ENCODE measurements around the gene SIK3.
"Not testable (repeated sequence)": the region's sequence is repeated elsewhere in the genome, so short reads cannot be mapped to it uniquely, and the experiment has no call there.

The SIK3 gene

DNA sequence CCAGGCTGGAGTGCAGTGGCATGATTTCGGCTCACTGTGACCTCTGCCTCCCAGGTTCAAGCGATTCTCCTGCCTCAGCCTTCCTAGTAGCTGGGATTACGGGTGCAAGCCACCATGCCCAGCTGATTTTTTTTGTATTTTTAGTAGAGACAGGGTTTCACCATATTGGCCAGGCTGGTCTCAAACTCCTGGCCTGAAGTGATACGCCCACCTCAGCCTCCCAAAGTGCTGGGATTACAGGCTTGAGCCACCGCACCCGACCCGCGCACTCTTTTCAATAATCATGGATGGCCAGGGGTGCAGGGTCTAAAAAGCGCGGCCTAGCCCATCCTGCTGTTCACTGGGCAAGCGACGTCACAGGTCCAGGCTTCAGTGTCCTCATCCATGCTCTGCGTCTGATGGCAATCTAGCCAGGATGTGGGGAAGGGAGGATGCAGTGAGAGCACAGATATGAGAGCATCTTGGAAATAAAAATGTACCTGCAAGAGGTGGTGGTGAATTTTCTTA lies 263.6 kb downstream of the SIK3 start:
- not testable (repeated sequence) for DNase-seq

DNA sequence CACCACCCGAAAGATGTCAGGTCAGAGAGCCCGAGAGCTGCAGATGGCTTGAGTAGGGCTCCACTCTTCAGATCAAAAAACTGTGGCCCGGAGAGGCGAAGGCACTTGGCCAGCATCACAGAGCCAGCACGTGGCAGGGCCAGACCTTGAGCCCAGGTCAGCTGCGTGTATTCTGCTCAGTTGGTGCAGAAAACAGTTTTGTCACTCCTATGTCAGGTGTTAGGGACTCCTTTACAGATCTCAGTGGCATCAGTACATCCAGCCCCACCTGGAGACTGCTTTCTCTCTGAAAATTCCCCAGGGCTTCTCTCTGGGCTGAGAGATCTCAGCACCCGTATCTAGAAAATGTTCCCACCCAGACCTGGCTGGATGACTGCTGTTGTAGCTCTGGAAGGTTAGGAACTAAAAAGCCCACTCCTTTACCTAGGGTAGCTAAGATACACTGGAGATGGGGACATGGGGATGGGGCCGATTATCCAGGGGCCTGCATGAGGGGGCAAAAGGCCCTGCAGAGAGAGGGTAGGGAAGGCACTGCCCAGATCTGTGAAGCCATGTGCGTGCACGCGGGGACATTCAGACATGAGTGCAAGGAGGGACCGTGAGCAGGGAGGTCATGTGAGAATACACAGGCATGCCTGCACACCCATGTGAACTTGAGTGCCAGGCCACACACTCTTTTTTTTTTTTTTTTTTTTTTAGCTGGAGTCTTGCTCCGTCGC lies 264.3 kb downstream of the SIK3 start:
- no peak for DNase-seq

DNA sequence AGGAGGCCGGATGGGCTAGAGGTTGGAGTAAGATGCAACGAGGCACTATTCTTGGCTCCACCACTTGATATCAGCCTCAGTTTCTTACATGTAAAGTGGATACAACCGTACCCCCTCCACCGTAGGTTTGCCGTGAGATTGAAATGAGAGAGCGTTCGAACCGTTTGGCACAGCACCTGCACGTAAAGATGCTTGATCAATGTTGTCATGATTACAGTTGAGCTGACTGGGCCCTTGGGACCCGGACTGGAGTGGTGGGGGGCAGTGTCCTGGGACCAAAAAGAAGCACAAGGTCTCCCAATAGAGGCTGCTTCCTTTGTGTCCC lies 264.8 kb downstream of the SIK3 start:
- DNase-seq, result no peak

DNA sequence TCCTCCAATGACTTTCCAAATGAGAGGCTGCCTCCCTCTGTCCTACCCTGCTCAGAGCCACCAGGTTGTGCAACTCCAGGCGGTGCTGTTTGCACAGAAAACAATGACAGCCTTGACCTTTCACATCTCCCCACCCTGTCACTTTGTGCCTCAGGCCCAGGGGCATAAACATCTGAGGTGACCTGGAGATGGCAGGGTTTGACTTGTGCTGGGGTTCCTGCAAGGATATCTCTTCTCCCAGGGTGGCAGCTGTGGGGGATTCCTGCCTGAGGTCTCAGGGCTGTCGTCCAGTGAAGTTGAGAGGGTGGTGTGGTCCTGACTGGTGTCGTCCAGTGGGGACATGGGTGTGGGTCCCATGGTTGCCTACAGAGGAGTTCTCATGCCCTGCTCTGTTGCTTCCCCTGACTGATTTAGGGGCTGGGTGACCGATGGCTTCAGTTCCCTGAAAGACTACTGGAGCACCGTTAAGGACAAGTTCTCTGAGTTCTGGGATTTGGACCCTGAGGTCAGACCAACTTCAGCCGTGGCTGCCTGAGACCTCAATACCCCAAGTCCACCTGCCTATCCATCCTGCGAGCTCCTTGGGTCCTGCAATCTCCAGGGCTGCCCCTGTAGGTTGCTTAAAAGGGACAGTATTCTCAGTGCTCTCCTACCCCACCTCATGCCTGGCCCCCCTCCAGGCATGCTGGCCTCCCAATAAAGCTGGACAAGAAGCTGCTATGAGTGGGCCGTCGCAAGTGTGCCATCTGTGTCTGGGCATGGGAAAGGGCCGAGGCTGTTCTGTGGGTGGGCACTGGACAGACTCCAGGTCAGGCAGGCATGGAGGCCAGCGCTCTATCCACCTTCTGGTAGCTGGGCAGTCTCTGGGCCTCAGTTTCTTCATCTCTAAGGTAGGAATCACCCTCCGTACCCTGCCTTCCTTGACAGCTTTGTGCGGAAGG lies 265.6 kb downstream of the SIK3 start:
- no peak for DNase-seq

DNA sequence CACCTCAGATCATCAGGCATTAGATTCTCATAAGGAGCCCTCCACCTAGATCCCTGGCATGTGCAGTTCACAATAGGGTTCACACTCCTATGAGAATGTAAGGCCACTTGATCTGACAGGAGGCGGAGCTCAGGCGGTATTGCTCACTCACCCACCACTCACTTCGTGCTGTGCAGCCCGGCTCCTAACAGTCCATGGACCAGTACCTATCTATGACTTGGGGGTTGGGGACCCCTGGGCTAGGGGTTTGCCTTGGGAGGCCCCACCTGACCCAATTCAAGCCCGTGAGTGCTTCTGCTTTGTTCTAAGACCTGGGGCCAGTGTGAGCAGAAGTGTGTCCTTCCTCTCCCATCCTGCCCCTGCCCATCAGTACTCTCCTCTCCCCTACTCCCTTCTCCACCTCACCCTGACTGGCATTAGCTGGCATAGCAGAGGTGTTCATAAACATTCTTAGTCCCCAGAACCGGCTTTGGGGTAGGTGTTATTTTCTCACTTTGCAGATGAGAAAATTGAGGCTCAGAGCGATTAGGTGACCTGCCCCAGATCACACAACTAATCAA lies 266.4 kb downstream of the SIK3 start:
- no peak for DNase-seq

DNA sequence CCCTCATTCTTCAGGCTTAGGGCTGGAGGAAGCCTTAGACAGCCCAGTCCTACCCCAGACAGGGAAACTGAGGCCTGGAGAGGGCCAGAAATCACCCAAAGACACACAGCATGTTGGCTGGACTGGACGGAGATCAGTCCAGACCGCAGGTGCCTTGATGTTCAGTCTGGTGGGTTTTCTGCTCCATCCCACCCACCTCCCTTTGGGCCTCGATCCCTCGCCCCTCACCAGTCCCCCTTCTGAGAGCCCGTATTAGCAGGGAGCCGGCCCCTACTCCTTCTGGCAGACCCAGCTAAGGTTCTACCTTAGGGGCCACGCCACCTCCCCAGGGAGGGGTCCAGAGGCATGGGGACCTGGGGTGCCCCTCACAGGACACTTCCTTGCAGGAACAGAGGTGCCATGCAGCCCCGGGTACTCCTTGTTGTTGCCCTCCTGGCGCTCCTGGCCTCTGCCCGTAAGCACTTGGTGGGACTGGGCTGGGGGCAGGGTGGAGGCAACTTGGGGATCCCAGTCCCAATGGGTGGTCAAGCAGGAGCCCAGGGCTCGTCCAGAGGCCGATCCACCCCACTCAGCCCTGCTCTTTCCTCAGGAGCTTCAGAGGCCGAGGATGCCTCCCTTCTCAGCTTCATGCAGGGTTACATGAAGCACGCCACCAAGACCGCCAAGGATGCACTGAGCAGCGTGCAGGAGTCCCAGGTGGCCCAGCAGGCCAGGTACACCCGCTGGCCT lies 267.9 kb downstream of the SIK3 start:
- DNase-seq, result no peak

DNA sequence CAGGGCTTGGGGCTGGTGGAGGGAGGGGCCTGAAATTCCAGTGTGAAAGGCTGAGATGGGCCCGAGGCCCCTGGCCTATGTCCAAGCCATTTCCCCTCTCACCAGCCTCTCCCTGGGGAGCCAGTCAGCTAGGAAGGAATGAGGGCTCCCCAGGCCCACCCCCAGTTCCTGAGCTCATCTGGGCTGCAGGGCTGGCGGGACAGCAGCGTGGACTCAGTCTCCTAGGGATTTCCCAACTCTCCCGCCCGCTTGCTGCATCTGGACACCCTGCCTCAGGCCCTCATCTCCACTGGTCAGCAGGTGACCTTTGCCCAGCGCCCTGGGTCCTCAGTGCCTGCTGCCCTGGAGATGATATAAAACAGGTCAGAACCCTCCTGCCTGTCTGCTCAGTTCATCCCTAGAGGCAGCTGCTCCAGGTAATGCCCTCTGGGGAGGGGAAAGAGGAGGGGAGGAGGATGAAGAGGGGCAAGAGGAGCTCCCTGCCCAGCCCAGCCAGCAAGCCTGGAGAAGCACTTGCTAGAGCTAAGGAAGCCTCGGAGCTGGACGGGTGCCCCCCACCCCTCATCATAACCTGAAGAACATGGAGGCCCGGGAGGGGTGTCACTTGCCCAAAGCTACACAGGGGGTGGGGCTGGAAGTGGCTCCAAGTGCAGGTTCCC lies 268.6 kb downstream of the SIK3 start, which contains the start of gene APOC3:
Gene APOC3 (plus strand): TSS at position 383 of the 659 bp plus-strand sequence. CDS start 676 bp downstream, outside the sequence.
- no peak for DNase-seq

DNA sequence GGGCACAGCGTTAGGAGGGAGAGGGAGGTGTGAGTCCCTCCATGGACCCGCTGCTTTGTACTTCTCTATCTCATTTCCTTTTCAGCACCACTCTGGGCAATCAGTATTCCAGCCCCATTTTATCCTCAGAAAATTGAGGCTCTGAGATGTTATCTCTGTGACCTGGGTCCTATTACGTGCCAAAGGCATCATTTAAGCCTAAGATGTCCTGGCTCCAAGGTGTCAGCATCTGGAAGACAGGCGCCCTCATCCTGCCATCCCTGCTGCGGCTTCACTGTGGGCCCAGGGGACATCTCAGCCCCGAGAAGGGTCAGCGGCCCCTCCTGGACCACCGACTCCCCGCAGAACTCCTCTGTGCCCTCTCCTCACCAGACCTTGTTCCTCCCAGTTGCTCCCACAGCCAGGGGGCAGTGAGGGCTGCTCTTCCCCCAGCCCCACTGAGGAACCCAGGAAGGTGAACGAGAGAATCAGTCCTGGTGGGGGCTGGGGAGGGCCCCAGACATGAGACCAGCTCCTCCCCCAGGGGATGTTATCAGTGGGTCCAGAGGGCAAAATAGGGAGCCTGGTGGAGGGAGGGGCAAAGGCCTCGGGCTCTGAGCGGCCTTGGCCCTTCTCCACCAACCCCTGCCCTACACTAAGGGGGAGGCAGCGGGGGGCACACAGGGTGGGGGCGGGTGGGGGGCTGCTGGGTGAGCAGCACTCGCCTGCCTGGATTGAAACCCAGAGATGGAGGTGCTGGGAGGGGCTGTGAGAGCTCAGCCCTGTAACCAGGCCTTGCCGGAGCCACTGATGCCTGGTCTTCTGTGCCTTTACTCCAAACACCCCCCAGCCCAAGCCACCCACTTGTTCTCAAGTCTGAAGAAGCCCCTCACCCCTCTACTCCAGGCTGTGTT lies 269.4 kb downstream of the SIK3 start:
- peak; percentile 24 for DNase-seq

DNA sequence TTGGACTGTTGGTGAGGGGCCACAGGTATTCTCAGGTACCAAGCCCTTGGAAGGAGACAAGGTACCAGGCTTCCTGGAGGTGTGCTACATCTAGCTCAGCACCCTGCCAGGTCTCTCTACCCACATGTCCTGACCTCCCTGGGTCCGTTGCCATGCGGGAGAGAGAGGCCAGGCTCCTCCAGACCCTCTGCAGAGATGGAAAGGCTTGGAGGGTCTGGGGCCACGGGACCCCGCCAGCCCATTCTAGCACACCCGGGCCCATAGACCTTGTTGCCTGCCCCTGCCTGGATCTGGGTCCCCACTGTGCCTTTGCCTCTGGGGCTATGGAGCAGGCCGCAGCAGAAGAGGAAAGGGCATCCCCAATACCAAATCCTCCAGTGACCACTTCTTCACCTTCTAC lies 270.8 kb downstream of the SIK3 start:
- no peak for DNase-seq

DNA sequence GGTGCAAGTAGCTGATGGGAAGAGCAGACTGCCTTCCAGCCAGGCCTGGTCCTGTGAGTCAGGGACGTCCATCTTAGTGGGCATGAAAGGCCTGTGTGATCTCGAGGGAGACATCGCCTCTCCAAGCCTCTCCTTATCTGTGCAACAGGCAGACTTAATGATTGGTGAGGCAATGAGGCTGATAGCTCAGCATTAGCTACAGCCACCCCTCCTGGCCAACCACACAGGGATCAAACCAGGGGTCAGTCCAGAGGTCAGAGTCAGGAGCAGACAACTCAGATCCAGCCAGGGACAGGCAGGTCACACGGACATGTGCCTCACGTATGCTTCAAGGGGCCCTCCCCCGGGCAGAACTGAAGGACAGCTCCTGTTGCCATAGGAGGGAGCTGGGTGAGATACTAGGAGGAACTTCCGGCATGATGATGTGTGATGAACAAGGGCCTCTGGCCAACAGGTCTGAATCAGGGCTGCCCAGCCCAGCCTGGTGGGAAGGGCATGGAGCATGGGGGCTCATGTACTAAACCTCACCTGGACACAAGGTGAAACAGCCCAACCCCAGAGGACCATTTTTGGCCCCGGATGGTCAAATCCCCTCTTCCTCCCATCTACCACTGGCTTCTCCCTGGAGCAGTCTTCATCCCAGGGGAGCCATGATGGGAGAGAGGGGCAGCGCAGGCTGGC lies 271.3 kb downstream of the SIK3 start:
- no peak for DNase-seq

DNA sequence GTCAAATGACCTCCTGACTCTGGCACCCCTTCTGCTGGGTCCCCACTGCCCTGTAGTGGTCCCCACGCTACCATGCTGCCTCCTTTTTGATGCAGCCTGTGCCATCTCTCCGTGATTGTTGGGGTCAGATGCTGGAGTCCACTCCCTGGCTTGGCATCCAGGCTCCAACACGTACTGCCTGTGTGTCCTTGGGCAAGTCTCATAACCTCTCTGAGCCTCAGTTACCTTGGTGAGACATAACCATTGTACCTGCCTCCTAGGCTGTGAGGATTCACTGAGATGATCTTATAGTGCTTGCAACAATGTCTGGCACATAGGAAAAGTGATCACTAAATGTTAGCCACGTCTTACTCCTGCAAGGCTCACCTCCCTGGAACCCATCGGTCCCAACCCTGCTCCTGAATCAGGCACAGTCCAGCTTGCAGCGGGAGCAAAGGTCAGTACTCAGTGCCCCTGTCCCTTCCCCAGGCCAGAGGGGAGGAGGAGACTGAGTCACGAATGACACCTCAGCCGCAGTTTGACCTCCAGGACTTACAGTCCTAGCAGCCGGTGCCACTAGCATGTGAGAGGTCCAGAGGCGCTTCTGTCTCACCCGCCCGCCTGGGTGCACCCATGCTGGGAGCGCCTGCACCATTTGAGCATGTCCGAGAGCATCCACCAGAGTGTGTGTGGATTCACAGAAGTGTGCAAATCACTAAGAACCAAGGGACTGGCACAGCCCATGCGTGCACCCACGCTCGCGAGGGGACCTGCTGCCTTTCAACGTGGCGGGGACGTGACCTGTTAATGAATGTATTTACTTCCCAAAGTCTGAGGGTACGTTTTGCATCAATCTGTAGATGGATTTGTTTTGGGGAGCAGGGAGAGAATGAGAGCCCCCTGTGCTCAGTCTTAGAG lies 272.1 kb downstream of the SIK3 start:
- no peak for DNase-seq

DNA sequence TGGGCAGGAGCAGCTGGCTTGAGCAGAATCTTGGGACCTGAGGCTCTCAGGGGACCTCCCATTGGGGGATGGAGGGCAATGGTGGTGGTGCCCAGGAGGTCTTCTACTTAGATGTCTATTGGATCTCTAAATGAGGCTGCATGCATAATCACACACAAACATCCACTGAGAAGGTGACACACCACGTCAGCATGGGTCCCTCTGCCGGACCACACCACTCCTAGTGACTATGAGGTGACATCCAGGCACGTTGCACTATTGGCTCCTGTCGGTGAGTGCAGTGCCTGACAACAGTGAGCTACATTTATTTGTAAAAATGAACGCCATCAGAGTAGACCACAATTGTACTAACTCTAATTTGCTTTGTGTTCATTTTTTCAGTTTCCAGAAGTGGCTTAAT lies 272.8 kb downstream of the SIK3 start:
- DNase-seq, result no peak

DNA sequence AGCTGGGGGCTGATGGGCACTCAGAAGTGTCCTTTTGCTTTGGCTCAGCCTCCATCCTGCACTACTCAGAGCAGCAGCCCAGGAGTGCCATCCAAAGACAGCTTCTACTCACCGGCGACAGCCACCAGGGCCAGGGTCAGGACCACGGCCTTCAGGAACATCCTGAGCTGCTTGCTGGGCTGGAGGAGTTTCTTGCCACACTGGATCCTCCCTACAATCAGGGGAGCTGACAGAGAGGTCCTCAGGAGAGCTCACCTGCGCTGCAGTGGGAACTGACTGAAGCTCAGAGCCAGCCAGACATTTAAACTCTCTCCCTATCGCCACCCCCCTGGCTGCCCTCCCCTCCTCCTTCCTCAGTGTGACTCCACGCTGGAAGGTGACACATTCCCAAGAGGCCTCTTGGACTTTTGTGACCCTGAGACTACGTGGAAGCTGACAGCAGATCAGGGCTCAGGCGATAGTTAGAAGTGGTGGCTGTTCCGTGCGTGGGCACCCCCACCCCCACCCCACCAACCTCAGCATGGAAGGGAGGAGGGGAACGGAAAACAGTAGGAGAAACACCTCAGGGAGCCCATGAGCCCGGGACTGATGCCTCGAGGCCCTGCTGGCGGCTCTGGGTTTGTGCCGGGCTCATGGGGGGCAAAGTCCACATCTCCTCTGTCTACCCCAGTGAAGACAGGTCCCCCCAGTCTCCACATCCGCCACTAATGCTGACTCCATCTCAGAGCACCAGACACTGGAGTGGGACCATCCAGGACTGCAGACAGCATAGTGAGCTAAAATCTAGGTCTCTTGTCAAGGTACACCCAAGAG lies 275.0 kb downstream of the SIK3 start, which contains the start of gene APOA4:
Gene APOA4 (minus strand): TSS at position 274 of the 813 bp plus-strand sequence. CDS start 113 bp downstream, at position 161.
- DNase-seq, result no peak

DNA sequence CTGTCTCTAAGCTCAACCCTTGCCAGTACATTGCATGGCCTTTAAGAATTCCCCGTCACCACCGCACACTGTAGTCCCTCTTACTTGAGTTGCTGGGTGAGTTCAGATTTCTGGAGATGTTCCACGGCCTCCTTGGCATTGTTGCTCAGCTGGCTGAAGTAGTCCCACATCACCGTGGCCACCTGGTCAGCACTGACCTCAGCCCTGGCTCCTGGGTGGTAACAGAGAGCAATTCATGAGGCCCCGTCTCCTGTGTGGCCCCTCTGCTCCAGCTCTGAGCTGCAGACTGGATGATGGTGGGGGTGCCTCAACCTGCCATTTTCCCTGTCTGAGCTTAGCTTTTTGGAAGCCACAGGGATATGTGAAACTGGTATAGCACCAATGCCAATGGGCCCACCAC lies 275.7 kb downstream of the SIK3 start:
- DNase-seq, result no peak

DNA sequence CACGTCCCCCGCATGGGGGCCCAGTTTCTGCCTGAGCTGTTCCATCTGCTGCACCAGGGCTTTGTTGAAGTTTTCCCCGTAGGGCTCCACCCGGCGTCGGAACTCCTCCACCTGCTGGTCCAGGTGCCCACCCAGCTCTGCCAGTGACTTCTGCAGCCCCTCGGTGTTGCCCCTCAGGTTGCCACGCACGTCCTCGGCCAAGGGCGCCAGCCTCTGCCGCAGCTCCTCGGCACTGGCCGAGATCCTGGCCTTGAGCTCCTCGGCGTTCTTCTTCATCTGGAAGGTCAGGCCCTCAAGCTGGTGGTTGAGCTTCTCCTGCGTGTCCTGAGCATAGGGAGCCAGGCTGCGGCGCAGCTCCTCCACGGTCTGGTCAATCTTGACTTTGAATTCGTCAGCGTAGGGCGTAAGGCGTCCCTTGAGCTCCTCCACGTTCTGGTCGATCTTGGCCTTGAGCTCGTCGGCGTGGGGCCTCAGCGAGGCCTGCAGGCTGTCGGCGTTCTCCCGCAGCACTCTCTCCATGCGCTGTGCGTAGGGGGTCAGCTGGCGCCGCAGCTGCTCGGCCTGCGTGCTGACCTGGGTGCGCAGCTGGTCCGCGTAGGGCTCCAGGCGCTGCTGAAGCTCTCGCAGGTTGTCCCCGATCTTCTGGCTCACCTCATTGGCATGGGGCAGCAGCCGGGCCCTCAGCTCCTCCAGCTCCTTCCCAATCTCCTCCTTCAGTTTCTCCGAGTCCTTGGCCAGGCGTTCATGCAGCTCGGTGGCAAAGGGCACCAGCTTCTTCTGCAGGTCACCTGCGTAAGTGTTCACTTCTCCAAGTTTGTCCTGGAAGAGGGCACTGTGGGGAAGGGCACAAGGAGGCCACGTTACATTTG lies 276.9 kb downstream of the SIK3 start:
- DNase-seq, result no peak

DNA sequence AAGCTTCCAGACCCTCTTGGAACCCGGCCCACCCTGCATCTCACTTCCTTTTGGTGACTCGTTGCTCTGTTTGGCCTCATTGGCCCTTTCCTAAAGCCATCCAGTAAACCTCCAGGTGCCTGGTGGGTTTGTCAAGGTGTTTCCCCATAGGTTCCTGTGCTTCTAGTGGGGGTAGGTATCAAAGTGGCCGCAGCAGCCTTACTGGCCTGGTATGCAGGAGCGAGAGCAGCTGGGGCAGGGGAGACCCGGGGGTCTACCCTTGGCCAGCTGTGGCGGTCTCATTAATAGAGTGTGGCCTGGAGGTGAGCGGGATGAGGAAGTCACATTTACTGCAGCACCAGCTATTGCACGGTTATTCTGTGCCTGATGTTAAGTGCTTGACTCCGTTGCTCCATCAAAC lies 279.2 kb downstream of the SIK3 start:
- DNase-seq, result no peak

DNA sequence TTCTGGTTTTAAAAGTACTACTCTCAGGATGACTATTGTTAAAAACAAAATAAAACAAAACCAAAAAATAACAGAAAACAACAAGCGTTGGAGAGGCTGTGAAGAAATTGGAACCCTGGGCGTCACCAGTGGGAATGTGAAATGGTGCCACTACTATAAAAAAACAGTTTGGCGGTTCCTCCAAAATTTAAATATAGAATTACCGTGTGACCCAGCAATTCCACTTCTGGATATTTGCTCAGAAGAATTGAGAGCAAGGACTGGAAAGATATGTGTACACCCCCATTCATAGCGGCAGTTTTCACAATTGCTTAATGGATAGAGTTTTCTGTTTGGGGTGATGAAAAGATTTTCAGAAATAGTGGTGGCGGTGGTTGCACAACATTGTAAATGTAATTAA lies 283.7 kb downstream of the SIK3 start:
- DNase-seq, result no peak

Data from hematopoietic multipotent progenitor cell treated with erythropoietin and hydrocortisone succinate and interleukin-3 and kit ligand, for 8 days (in vitro differentiated cells).